Left lung (tissue), 10 donors: ENCODE results near the gene LGALS9. TPM values are rescaled to one million over a fixed set of nuclear protein-coding genes. Genes with fewer than 3 reads are reported as not detected.
"Not testable (repeated sequence)": the region's sequence is repeated elsewhere in the genome, so short reads cannot be mapped to it uniquely, and the experiment has no call there.

Source experiments
- ATAC-seq: fragments of 200-7000 bp; cut with Tn5 transposase; one replicate; pipeline ENCODE4 v1.9.1; 2020; ENCODE audit warnings: moderate library complexity
- DNase-seq, 4 donors: peaks; one replicate each; pipeline ENCODE4 v3.0.0-alpha.2; 2013 to 2020
- H3K27ac ChIP-seq, 2 donors: fragments of 200-600 bp; sonication (generic) in 1 of 2; one replicate each; pipeline versions ENCODE4 v1.5.0 to v1.8.0; 2020 to 2021
- H3K27me3 ChIP-seq, 2 donors: fragments of 200-600 bp; sonication (generic) in 1 of 2; one replicate each; pipeline versions ENCODE4 v1.5.0 to v1.8.0; 2020 to 2021
- H3K36me3 ChIP-seq, 2 donors: fragments of 200-600 bp; sonication (generic) in 1 of 2; one replicate each; pipeline versions ENCODE4 v1.5.0 to v1.8.0; 2020 to 2021
- H3K4me1 ChIP-seq, 2 donors: fragments of 200-600 bp; one replicate each; pipeline ENCODE4 v1.8.0; 2021
- H3K4me3 ChIP-seq, 2 donors: fragments of 200-600 bp; sonication (generic) in 1 of 2; one replicate each; pipeline versions ENCODE4 v1.5.0 to v1.8.0; 2020 to 2021; ENCODE audit warnings: mild to moderate bottlenecking in 1 of 2
- H3K9me3 ChIP-seq, 2 donors: fragments of 200-600 bp; sonication (generic) in 1 of 2; one replicate each; pipeline versions ENCODE4 v1.5.0 to v1.8.0; 2020 to 2021
- CTCF ChIP-seq, 2 donors: fragments of 200-600 bp; sonication (generic) in 1 of 2; IDR thresholded peaks; one replicate each; pipeline versions ENCODE4 v1.5.0 to v1.8.0; 2021; ENCODE audit warnings: antibody characterized with exemption in 2 of 2
- intact Hi-C, 2 donors: fragments of 100-400 bp; cut with DNase I; formaldehyde crosslinking; loops; one replicate each; pipeline versions ENCODE4 v1.11.2 to v1.14.2; 2022
- polyA plus RNA-seq, 6 donors: library from polyadenylated mRNA; unstranded; fragments of 120-200 nt; gene quantifications; one replicate each; pipeline ENCODE4 v1.2.1, GENCODE V29; 2013; ENCODE audit not compliant: insufficient read length in 6 of 6
- total RNA-seq, 2 donors: library from RNA; stranded (reverse); fragmentation: NEBNext Ultra II Directional; extraction: Animal tissue kit (Norgen Biotek cat#: 25700); gene quantifications; one replicate each; pipeline ENCODE4 v1.2.1, GENCODE V29; 2021
- donor health status: DM: no; HTN: yes; CAD: no.
- donor health status: DM: no; HTN: no; CAD: no.

LGALS9 gene
- total and polyA plus RNA-seq, 8 donors: 18.1 to 149 (median 23.4) TPM

- H3K27ac ChIP-seq: no peak overlapping the region
- H3K4me3 ChIP-seq: no peak overlapping the region
- ATAC-seq (no peak), DNase-seq (no peak)
- intact Hi-C loops: no loop called here
- peaks cover 0 to 72% of the 10 kb centered on the region in 2 donors for H3K36me3 ChIP-seq
- TF ChIP-seq CTCF (IDR thresholded peaks at IDR 0.05): no peak
- no peaks in the 10 kb centered on the region for H3K9me3 ChIP-seq
- H3K27me3 ChIP-seq: no peaks in the 10 kb centered on the region
- no peaks in the 10 kb centered on the region for H3K4me1 ChIP-seq
Observed at GRCh38 chr17:27624539-27624938, 6.4 kb upstream of the LGALS9 start.

- H3K4me3 ChIP-seq: no peak overlapping the region
- H3K36me3 ChIP-seq: peaks cover 0 to 59% of the 10 kb centered on the region in 2 donors
- ATAC-seq (no peak), DNase-seq (no peak)
- intact Hi-C loops: no loop called here
- TF ChIP-seq CTCF (IDR thresholded peaks at IDR 0.05): no peak
- no peaks in the 10 kb centered on the region for H3K27me3 ChIP-seq
- H3K9me3 ChIP-seq: no peaks in the 10 kb centered on the region
- H3K4me1 ChIP-seq: no peaks in the 10 kb centered on the region
- H3K27ac ChIP-seq: no peak overlapping the region
Observed at GRCh38 chr17:27625856-27626255, 5.1 kb upstream of the LGALS9 start.

GRCh38 chr17:27627514-27627913 lies 3.5 kb upstream of the LGALS9 start:
- no peaks in the 10 kb centered on the region for H3K27me3 ChIP-seq
- H3K36me3 ChIP-seq: peaks cover 0 to 42% of the 10 kb centered on the region in 2 donors
- no peak overlapping the region for H3K4me3 ChIP-seq
- H3K4me1 ChIP-seq: peaks cover 5 to 16% of the 10 kb centered on the region in 2 donors
- TF ChIP-seq CTCF (IDR thresholded peaks at IDR 0.05): no peak
- intact Hi-C loops: no loop called here
- H3K9me3 ChIP-seq: no peaks in the 10 kb centered on the region
- ATAC-seq (no peak), DNase-seq (no peak)
- no peak overlapping the region for H3K27ac ChIP-seq

- DNase-seq (no peak), ATAC-seq (no peak)
- intact Hi-C loops: no loop called here
- TF ChIP-seq CTCF (IDR thresholded peaks at IDR 0.05): no peak
- H3K4me3 ChIP-seq: no peak overlapping the region
- H3K9me3 ChIP-seq: no peaks in the 10 kb centered on the region
- peaks cover 0 to 34% of the 10 kb centered on the region in 2 donors for H3K36me3 ChIP-seq
- peaks cover 13 to 23% of the 10 kb centered on the region in 2 donors for H3K4me1 ChIP-seq
- no peaks in the 10 kb centered on the region for H3K27me3 ChIP-seq
- no peak overlapping the region for H3K27ac ChIP-seq
Observed at GRCh38 chr17:27628376-27628775, 2.6 kb upstream of the LGALS9 start.

GRCh38 chr17:27629260-27629659 lies 1.7 kb upstream of the LGALS9 start:
- H3K4me3 ChIP-seq, DNase-seq, H3K9me3 ChIP-seq, H3K27ac ChIP-seq, H3K27me3 ChIP-seq, ATAC-seq, intact Hi-C loops: not testable (repeated sequence)
- peaks cover 0 to 25% of the 10 kb centered on the region in 2 donors for H3K36me3 ChIP-seq
- peaks cover 17 to 32% of the 10 kb centered on the region in 2 donors for H3K4me1 ChIP-seq

- DNase-seq: no peak
- Histone ChIP-seq H3K27me3 (no peaks in the 10 kb centered on the region), H3K36me3 (peaks cover 0 to 7% of the 10 kb centered on the region in 2 donors), H3K4me3 (peak overlapping the region; percentile 24 to 49), H3K27ac (peak overlapping the region; percentile 56 to 77), H3K4me1 (peaks cover 17 to 39% of the 10 kb centered on the region in 2 donors), H3K9me3 (no peaks in the 10 kb centered on the region)
- peak; percentile 31 for ATAC-seq
- no peak for TF ChIP-seq CTCF (IDR thresholded peaks at IDR 0.05)
- intact Hi-C loops: no loop called here
Observed at GRCh38 chr17:27631411-27631760, 398 bp downstream of the LGALS9 start.
